Endothelial cell of umbilical vein (primary cell): ENCODE measurements around the gene ZDHHC3.

Experiments used
- EZH2 ChIP-seq: IDR thresholded peaks from 2 replicates; pipeline ENCODE4 v1.6.1; 2012; ENCODE audit warnings: borderline replicate concordance, low read depth, mild to moderate bottlenecking, moderate library complexity, low read length, inconsistent platforms; ENCODE audit not compliant: severe bottlenecking
- MAX ChIP-seq: IDR thresholded peaks from 2 replicates; pipeline ENCODE4 v1.6.1; 2011; ENCODE audit not compliant: insufficient read depth, insufficient read length
- MYC ChIP-seq: IDR thresholded peaks from one replicate; pipeline ENCODE4 v1.6.1; 2011; ENCODE audit warnings: mild to moderate bottlenecking, low read depth, low read length
- POLR2A ChIP-seq: IDR thresholded peaks from 2 replicates; pipeline ENCODE4 v1.6.1; 2012; ENCODE audit warnings: low read depth, mild to moderate bottlenecking, control low read depth, low read length
- POLR2AphosphoS5 ChIP-seq: IDR thresholded peaks from 2 replicates; pipeline ENCODE4 v1.6.1; 2012; ENCODE audit warnings: low read depth, mild to moderate bottlenecking, control low read depth, low read length, moderate library complexity; ENCODE audit not compliant: insufficient read depth
- TF ChIP-seq, protein P1 (sequence below), 2 donors: IDR thresholded peaks; 1 replicate in 1 of 2; 2 replicates in 1 of 2; pipeline ENCODE4 v1.5.1; 2011; ENCODE audit warnings: low read length in 2 of 2, mild to moderate bottlenecking in 2 of 2, moderate library complexity in 2 of 2, control low read depth in 1 of 2, inconsistent platforms in 1 of 2, low read depth in 1 of 2; ENCODE audit not compliant: insufficient read depth in 1 of 2; ENCODE audit errors: extremely low read depth in 1 of 2

DNA sequence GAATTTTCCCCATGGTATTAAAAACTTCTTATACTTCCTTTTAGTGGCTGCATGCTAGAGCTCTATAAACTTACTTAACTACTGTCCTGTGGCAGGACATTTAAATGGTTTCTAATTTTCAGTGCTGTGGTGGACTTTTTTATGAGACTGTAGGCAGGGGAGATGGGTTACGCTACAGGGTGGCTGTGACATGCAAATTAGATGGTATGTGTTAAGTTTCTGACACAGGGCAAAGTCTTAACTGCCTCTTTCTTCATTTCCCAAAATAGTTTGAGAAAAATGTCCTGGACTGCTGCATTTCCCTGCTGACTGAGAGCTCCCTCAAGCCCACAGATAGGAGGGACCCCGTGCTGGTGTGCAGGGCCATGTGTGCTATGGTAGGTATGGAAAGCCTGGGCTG lies 79.5 kb downstream of the ZDHHC3 start:
- TF ChIP-seq, protein P1, sequence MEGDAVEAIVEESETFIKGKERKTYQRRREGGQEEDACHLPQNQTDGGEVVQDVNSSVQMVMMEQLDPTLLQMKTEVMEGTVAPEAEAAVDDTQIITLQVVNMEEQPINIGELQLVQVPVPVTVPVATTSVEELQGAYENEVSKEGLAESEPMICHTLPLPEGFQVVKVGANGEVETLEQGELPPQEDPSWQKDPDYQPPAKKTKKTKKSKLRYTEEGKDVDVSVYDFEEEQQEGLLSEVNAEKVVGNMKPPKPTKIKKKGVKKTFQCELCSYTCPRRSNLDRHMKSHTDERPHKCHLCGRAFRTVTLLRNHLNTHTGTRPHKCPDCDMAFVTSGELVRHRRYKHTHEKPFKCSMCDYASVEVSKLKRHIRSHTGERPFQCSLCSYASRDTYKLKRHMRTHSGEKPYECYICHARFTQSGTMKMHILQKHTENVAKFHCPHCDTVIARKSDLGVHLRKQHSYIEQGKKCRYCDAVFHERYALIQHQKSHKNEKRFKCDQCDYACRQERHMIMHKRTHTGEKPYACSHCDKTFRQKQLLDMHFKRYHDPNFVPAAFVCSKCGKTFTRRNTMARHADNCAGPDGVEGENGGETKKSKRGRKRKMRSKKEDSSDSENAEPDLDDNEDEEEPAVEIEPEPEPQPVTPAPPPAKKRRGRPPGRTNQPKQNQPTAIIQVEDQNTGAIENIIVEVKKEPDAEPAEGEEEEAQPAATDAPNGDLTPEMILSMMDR (IDR thresholded peaks at IDR 0.05; ENCODE audit: extremely low read depth in 1 of 2, insufficient read depth in 1 of 2, low read depth in 1 of 2, low read length in 2 of 2): no peak
- no peak for TF ChIP-seq POLR2A
- TF ChIP-seq EZH2: no peak
- no peak for TF ChIP-seq MAX
- TF ChIP-seq MYC: no peak
- TF ChIP-seq POLR2AphosphoS5: no peak
